Mesendoderm (in vitro differentiated cells): ENCODE measurements around the gene TPBGL.

Experiments used
- DNase-seq: peaks from one replicate; pipeline ENCODE4 v3.0.0; 2013
- H2AK5ac ChIP-seq: 2 replicates; pipeline ENCODE4 v1.6.1; 2013; ENCODE audit warnings: low read length, inconsistent platforms
- H2BK120ac ChIP-seq: 2 replicates; pipeline ENCODE4 v1.6.1; 2013; ENCODE audit warnings: low read depth, mild to moderate bottlenecking, low read length, moderate library complexity, mixed read lengths
- H2BK15ac ChIP-seq: replicated peaks from 2 replicates; pipeline ENCODE4 v1.6.1; 2013; ENCODE audit warnings: low read depth, mild to moderate bottlenecking, moderate library complexity
- H2BK5ac ChIP-seq: 2 replicates; pipeline ENCODE4 v1.6.1; 2013; ENCODE audit warnings: low read length, inconsistent platforms
- H3K18ac ChIP-seq: 2 replicates; pipeline ENCODE4 v1.6.1; 2013; ENCODE audit warnings: mild to moderate bottlenecking, low read length, mixed read lengths
- H3K23ac ChIP-seq: one replicate; pipeline ENCODE4 v1.6.1; 2013; ENCODE audit warnings: low read length
- H3K27ac ChIP-seq: 2 replicates; pipeline ENCODE4 v1.5.1; 2013; ENCODE audit warnings: low read depth, mild to moderate bottlenecking, inconsistent platforms, low read length, moderate library complexity
- H3K27me3 ChIP-seq: 2 replicates; pipeline ENCODE4 v1.6.1; 2013; ENCODE audit warnings: low read length, control low read depth, mild to moderate bottlenecking, inconsistent platforms; ENCODE audit not compliant: insufficient read depth, poor library complexity
- H3K36me3 ChIP-seq: 2 replicates; pipeline ENCODE4 v1.6.1; 2013; ENCODE audit warnings: low read length, inconsistent platforms; ENCODE audit not compliant: control insufficient read depth, insufficient read depth
- H3K4ac ChIP-seq: one replicate; pipeline ENCODE4 v1.6.1; 2013; ENCODE audit warnings: low read depth, mild to moderate bottlenecking, low read length, moderate library complexity
- H3K4me1 ChIP-seq: 2 replicates; pipeline ENCODE4 v1.6.1; 2013; ENCODE audit warnings: low read depth, low read length, inconsistent platforms; ENCODE audit not compliant: control insufficient read depth
- H3K4me2 ChIP-seq: 2 replicates; pipeline ENCODE4 v1.6.1; 2013; ENCODE audit warnings: low read length
- H3K4me3 ChIP-seq: 2 replicates; pipeline ENCODE4 v1.5.1; 2013; ENCODE audit warnings: mild to moderate bottlenecking, low read length
- H3K56ac ChIP-seq: one replicate; pipeline ENCODE4 v1.6.1; 2013; ENCODE audit warnings: low read length
- H3K79me1 ChIP-seq: 2 replicates; pipeline ENCODE4 v1.6.1; 2013; ENCODE audit warnings: low read length, inconsistent platforms
- H3K79me2 ChIP-seq: 2 replicates; pipeline ENCODE4 v1.6.1; 2013; ENCODE audit warnings: mild to moderate bottlenecking, low read length; ENCODE audit not compliant: control insufficient read depth, insufficient read depth
- H3K9ac ChIP-seq: 2 replicates; pipeline ENCODE4 v1.6.1; 2013; ENCODE audit warnings: low read length, inconsistent platforms
- H4K5ac ChIP-seq: one replicate; pipeline ENCODE4 v1.6.1; 2013; ENCODE audit warnings: low read length
- H4K8ac ChIP-seq: one replicate; pipeline ENCODE4 v1.6.1; 2013; ENCODE audit warnings: low read depth, mild to moderate bottlenecking, control low read depth, low read length, moderate library complexity
- WGBS: extraction: QIAGEN DNeasy Blood & Tissue Kit; methylation state at CpG from one replicate; pipeline ENCODE4 v1.1.7; 2013; ENCODE audit warnings: low lambda C conversion rate, missing lambda C conversion rate; ENCODE audit not compliant: insufficient coverage; ENCODE audit errors: extremely low coverage; 5-methylcytosine and 5-hydroxymethylcytosine counted together

The TPBGL gene

DNA sequence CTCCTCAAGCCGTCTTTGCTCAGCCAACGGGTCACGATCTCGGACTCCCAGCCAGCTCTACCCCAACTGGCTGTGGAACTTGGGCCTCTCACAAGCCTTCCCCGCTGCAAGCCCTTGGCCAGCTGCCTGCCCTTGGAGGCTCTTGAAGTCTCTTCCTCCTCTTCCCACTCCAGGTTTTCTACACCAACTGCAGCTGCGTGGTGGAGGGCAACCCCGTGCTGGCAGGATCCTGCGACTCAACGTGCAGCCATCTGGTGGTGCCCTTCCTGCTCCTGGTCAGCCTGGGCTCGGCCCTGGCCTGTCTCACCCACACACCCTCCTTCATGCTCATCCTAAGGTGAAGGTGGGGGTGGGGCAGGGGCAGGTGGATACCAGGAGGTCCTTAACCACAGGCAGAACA, 40.5 kb upstream of the TPBGL start:
- no CpG with 5 or more reads among the region's 10 CpGs for WGBS
- no peak for DNase-seq
- H2BK15ac ChIP-seq, result no peak overlapping the region
- no peaks in the 10 kb centered on the region for H3K79me2 ChIP-seq
- no peak overlapping the region for H3K4me3 ChIP-seq
- peaks cover 11% of the 10 kb centered on the region for H3K4me1 ChIP-seq
- no peak overlapping the region for H3K23ac ChIP-seq
- H2AK5ac ChIP-seq, result no peak overlapping the region
- H3K9ac ChIP-seq, result no peak overlapping the region
- no peak overlapping the region for H3K4ac ChIP-seq
- H4K5ac ChIP-seq, result no peak overlapping the region
- no peak overlapping the region for H2BK120ac ChIP-seq
- no peaks in the 10 kb centered on the region for H3K36me3 ChIP-seq
- H3K27ac ChIP-seq, result no peak overlapping the region
- H3K18ac ChIP-seq, result no peak overlapping the region
- no peaks in the 10 kb centered on the region for H3K27me3 ChIP-seq
- no peak overlapping the region for H3K56ac ChIP-seq
- H4K8ac ChIP-seq, result no peak overlapping the region
- no peak overlapping the region for H3K4me2 ChIP-seq
- H2BK5ac ChIP-seq, result no peak overlapping the region
- H3K79me1 ChIP-seq, result no peaks in the 10 kb centered on the region

DNA sequence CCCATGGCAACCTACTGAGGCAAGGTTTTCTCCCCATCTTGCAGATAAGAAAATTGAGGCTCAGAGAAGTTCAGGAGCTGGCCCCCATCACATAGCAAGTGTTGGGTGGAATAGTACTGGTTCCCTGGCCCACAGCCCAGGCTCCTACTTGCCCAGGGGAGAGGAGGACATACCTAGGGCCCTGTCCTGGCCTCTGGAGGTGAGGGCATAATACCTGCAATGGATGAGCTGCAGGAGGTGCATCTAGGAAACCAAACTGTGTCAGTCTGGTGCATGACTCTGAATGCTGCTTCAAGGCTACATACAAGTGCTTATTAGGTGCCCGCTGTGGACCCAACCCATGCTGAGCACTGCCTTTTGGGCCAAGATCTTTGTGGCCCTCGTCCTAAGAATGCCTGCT, 40.0 kb upstream of the TPBGL start:
- Histone ChIP-seq H3K9ac (no peak overlapping the region), H3K23ac (no peak overlapping the region), H3K79me1 (no peaks in the 10 kb centered on the region)

GRCh38 chr11:75201771-75202170, 38.8 kb upstream of the TPBGL start:
- H3K27ac ChIP-seq, result no peak overlapping the region
- no peak overlapping the region for H3K18ac ChIP-seq
- no peak overlapping the region for H3K4me3 ChIP-seq
- H3K23ac ChIP-seq, result no peak overlapping the region
- no peak overlapping the region for H3K4ac ChIP-seq
- WGBS, result no CpG with 5 or more reads among the region's 3 CpGs
- no peak overlapping the region for H4K5ac ChIP-seq
- no peak overlapping the region for H3K9ac ChIP-seq
- H3K56ac ChIP-seq, result no peak overlapping the region
- no peak overlapping the region for H2BK5ac ChIP-seq
- no peaks in the 10 kb centered on the region for H3K36me3 ChIP-seq
- H3K27me3 ChIP-seq, result no peaks in the 10 kb centered on the region
- H2BK15ac ChIP-seq, result no peak overlapping the region
- no peaks in the 10 kb centered on the region for H3K79me2 ChIP-seq
- H4K8ac ChIP-seq, result no peak overlapping the region
- no peak overlapping the region for H2AK5ac ChIP-seq
- peak; percentile 89 for DNase-seq
- peaks cover 11% of the 10 kb centered on the region for H3K4me1 ChIP-seq
- H3K4me2 ChIP-seq, result no peak overlapping the region
- no peak overlapping the region for H2BK120ac ChIP-seq
- H3K79me1 ChIP-seq, result no peaks in the 10 kb centered on the region

More for the DNA sequence above, 40.0 kb upstream of the TPBGL start:
- no peak overlapping the region for H4K8ac ChIP-seq
- WGBS, result no CpG with 5 or more reads among the region's 2 CpGs
- no peaks in the 10 kb centered on the region for H3K27me3 ChIP-seq
- no peak overlapping the region for H3K56ac ChIP-seq
- no peak overlapping the region for H2AK5ac ChIP-seq
- no peak overlapping the region for H3K27ac ChIP-seq
- peaks cover 11% of the 10 kb centered on the region for H3K4me1 ChIP-seq
- H2BK15ac ChIP-seq, result no peak overlapping the region
- H3K4me2 ChIP-seq, result no peak overlapping the region
- no peaks in the 10 kb centered on the region for H3K36me3 ChIP-seq
- no peaks in the 10 kb centered on the region for H3K79me2 ChIP-seq
- H2BK120ac ChIP-seq, result no peak overlapping the region
- no peak overlapping the region for H3K4me3 ChIP-seq
- no peak overlapping the region for H2BK5ac ChIP-seq
- no peak overlapping the region for H4K5ac ChIP-seq
- no peak for DNase-seq
- no peak overlapping the region for H3K18ac ChIP-seq
- H3K4ac ChIP-seq, result no peak overlapping the region

GRCh38 chr11:75202195-75202594, 38.4 kb upstream of the TPBGL start:
- Histone ChIP-seq H4K8ac (no peak overlapping the region), H3K36me3 (no peaks in the 10 kb centered on the region), H3K4me2 (no peak overlapping the region), H3K27ac (no peak overlapping the region), H3K9ac (no peak overlapping the region), H3K79me1 (no peaks in the 10 kb centered on the region), H3K4ac (no peak overlapping the region), H3K27me3 (no peaks in the 10 kb centered on the region), H3K56ac (peak overlapping the region; percentile 36), H3K4me1 (peaks cover 11% of the 10 kb centered on the region), H3K4me3 (no peak overlapping the region), H3K23ac (no peak overlapping the region), H2BK5ac (peak overlapping the region; percentile 34), H3K79me2 (no peaks in the 10 kb centered on the region), H2BK15ac (no peak overlapping the region), H2BK120ac (no peak overlapping the region), H3K18ac (peak overlapping the region; percentile 46), H4K5ac (no peak overlapping the region), H2AK5ac (no peak overlapping the region)
- no peak for DNase-seq
- WGBS, result no CpG with 5 or more reads among the region's 6 CpGs

- H2BK120ac ChIP-seq, result no peak overlapping the region
- H3K4ac ChIP-seq, result no peak overlapping the region
- no peak overlapping the region for H3K23ac ChIP-seq
- H3K18ac ChIP-seq, result no peak overlapping the region
- no peak overlapping the region for H2BK15ac ChIP-seq
- H3K4me3 ChIP-seq, result no peak overlapping the region
- no peak overlapping the region for H2BK5ac ChIP-seq
- H3K36me3 ChIP-seq, result no peaks in the 10 kb centered on the region
- H3K56ac ChIP-seq, result no peak overlapping the region
- H3K27ac ChIP-seq, result no peak overlapping the region
- H4K5ac ChIP-seq, result no peak overlapping the region
- DNase-seq, result peak; percentile 16
- WGBS, result no CpG with 5 or more reads among the region's 13 CpGs
- no peak overlapping the region for H2AK5ac ChIP-seq
- no peak overlapping the region for H3K4me2 ChIP-seq
- no peak overlapping the region for H3K9ac ChIP-seq
- no peaks in the 10 kb centered on the region for H3K27me3 ChIP-seq
- no peaks in the 10 kb centered on the region for H3K79me2 ChIP-seq
- H3K4me1 ChIP-seq, result peaks cover 11% of the 10 kb centered on the region
- H4K8ac ChIP-seq, result no peak overlapping the region
- no peaks in the 10 kb centered on the region for H3K79me1 ChIP-seq
These were observed 37.4 kb upstream of the TPBGL start for GRCh38 chr11:75203138-75203537.

DNA sequence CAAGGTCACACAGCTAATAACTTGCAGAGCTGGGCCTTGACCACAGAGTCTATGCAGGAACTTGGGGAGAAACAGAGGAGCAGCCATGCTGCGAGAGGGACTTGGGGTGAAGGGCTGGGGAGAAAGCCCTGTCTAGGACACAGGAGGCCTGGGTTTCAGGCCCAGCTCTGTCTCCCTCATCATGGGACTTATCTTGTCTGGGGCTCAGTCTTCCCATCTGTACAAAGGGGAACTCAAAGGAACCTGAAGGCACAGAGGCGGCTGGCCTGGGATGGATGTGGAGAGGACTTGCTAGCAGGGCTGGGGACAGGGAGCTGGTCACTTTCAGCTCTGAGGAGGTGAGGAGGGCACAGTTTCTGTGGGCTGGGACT, 36.9 kb upstream of the TPBGL start:
- Histone ChIP-seq H3K4ac (no peak overlapping the region), H3K4me2 (no peak overlapping the region), H3K23ac (no peak overlapping the region), H3K79me2 (no peaks in the 10 kb centered on the region), H3K4me1 (peaks cover 11% of the 10 kb centered on the region), H3K18ac (no peak overlapping the region), H3K36me3 (no peaks in the 10 kb centered on the region), H3K56ac (no peak overlapping the region), H3K4me3 (no peak overlapping the region), H2BK120ac (no peak overlapping the region), H3K27ac (no peak overlapping the region), H2BK15ac (no peak overlapping the region), H3K9ac (no peak overlapping the region), H2BK5ac (no peak overlapping the region), H3K79me1 (no peaks in the 10 kb centered on the region), H4K5ac (no peak overlapping the region), H4K8ac (no peak overlapping the region), H3K27me3 (no peaks in the 10 kb centered on the region), H2AK5ac (no peak overlapping the region)
- no CpG with 5 or more reads among the region's 2 CpGs for WGBS
- no peak for DNase-seq
